Measurements from ENCODE around the gene DEPDC1. TPM values are rescaled to one million over a fixed set of nuclear protein-coding genes. Genes with fewer than 3 reads are reported as not detected.

The DEPDC1 gene
- total RNA-seq, 1 experiment from 2014 or later: 26.1 TPM

DNA sequence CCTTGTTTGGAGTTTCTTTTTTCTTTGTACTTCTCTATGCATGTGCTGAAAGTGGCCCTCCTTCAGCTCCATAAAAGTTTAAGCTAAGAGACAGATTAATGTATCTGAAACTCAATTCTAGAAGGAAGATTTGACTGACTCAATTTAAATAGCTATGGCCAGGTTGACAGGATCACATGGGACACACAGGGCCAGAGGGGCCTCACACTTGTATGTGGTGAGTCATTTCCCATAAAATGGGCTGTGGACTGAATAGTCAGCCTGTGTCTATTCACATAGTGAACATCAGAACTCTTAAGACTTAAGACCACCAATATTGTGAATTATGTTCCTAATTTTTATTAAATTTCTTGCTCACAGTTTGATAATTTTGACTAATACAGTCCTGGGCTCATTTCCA lies 45.7 kb upstream of the DEPDC1 start:
- H3K36me3 Mint-ChIP-seq (ENCODE audit: insufficient read depth in 1 of 3, low read depth in 3 of 3): no peaks in the 10 kb centered on the region
- no peaks in the 10 kb centered on the region for H3K27me3 Mint-ChIP-seq (ENCODE audit: low read depth)
- Histone ChIP-seq H3K9ac (ENCODE audit: extremely low read depth, insufficient read length, low read length) (no peak overlapping the region), H4K20me1 (ENCODE audit: control insufficient read depth, insufficient read depth, insufficient read length) (no peaks in the 10 kb centered on the region), H3K14ac (ENCODE audit: insufficient read depth, low read length) (no peak overlapping the region), H3K79me2 (ENCODE audit: insufficient read depth, low read length) (no peaks in the 10 kb centered on the region), H4K91ac (ENCODE audit: insufficient read length, low read depth, low read length) (no peak overlapping the region), H2BK120ac (ENCODE audit: low read depth, low read length, poor library complexity, severe bottlenecking) (no peak overlapping the region), H3K4me1 (ENCODE audit: insufficient read depth, low read length) (no peaks in the 10 kb centered on the region), H2AFZ (ENCODE audit: low read length) (no peak overlapping the region), H3K27ac (ENCODE audit: insufficient read length, low read depth, low read length) (no peak overlapping the region), H3K23ac (ENCODE audit: insufficient read length, low read depth, low read length) (no peak overlapping the region), H3K56ac (ENCODE audit: insufficient read length, low read depth, low read length) (no peak overlapping the region), H3T11ph (ENCODE audit: low read length) (no peak overlapping the region), H3K23me2 (ENCODE audit: insufficient read length, low read depth, low read length, poor library complexity, severe bottlenecking) (no peaks in the 10 kb centered on the region), H2BK5ac (ENCODE audit: insufficient read length, low read length) (no peak overlapping the region), H2BK12ac (ENCODE audit: insufficient read length, low read depth, low read length) (no peak overlapping the region), H3K9me3 (ENCODE audit: control insufficient read depth, low read depth, low read length) (no peaks in the 10 kb centered on the region), H4K8ac (replicated peaks; ENCODE audit: insufficient read length, low read depth, low read length) (no peak overlapping the region), H3K4ac (ENCODE audit: low read depth, low read length) (no peak overlapping the region), H3K79me1 (ENCODE audit: insufficient read depth, low read depth, low read length, poor library complexity, severe bottlenecking) (no peaks in the 10 kb centered on the region), H3K27me3 (ENCODE audit: insufficient read depth, low read length) (no peaks in the 10 kb centered on the region), H2AK5ac (ENCODE audit: insufficient read length, low read length) (no peak overlapping the region), H4K5ac (ENCODE audit: insufficient read length, low read depth, low read length) (no peak overlapping the region), H3K18ac (ENCODE audit: insufficient read length, low read depth, low read length) (no peak overlapping the region), H3K4me2 (ENCODE audit: insufficient read depth, insufficient read length, low read length) (no peak overlapping the region), H2BK20ac (ENCODE audit: low read depth, low read length, poor library complexity, severe bottlenecking) (no peak overlapping the region), H2BK15ac (ENCODE audit: low read depth, low read length) (no peak overlapping the region)
- no peaks in the 10 kb centered on the region for H3K4me1 Mint-ChIP-seq
- DNase-seq: no peak
- TF ChIP-seq, protein P1, sequence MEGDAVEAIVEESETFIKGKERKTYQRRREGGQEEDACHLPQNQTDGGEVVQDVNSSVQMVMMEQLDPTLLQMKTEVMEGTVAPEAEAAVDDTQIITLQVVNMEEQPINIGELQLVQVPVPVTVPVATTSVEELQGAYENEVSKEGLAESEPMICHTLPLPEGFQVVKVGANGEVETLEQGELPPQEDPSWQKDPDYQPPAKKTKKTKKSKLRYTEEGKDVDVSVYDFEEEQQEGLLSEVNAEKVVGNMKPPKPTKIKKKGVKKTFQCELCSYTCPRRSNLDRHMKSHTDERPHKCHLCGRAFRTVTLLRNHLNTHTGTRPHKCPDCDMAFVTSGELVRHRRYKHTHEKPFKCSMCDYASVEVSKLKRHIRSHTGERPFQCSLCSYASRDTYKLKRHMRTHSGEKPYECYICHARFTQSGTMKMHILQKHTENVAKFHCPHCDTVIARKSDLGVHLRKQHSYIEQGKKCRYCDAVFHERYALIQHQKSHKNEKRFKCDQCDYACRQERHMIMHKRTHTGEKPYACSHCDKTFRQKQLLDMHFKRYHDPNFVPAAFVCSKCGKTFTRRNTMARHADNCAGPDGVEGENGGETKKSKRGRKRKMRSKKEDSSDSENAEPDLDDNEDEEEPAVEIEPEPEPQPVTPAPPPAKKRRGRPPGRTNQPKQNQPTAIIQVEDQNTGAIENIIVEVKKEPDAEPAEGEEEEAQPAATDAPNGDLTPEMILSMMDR (conservative IDR thresholded peaks at IDR 0.05): no peak
- H3K9me3 Mint-ChIP-seq: no peaks in the 10 kb centered on the region
- no peak overlapping the region for H3K27ac Mint-ChIP-seq
- H3K4me3 Mint-ChIP-seq: no peak overlapping the region

Data from H9 (cell line).